HG03575 (cell line): Measurements from ENCODE around the gene TMEM273.

ENCODE experiments used
- ATAC-seq: cut with Tn5 transposase; IDR thresholded peaks from one replicate; pipeline ENCODE4 v1.9.1; 2021; ENCODE audit not compliant: unreplicated experiment, insufficient number of reproducible peaks, low FRiP score; ENCODE audit errors: extremely low read depth

The TMEM273 gene

GRCh38 chr10:49108656-49109055, 79.5 kb downstream of the TMEM273 start:
- no peak for ATAC-seq

- no peak for ATAC-seq
These were observed 80.3 kb downstream of the TMEM273 start for GRCh38 chr10:49107887-49108267.

- no peak for ATAC-seq
These were observed 80.9 kb downstream of the TMEM273 start for GRCh38 chr10:49107111-49107886.

- no peak for ATAC-seq
These were observed 81.7 kb downstream of the TMEM273 start for GRCh38 chr10:49106451-49106850.

GRCh38 chr10:49105076-49105475, 83.1 kb downstream of the TMEM273 start:
- no peak for ATAC-seq
